ENCODE results near the gene TAC4.

DNA sequence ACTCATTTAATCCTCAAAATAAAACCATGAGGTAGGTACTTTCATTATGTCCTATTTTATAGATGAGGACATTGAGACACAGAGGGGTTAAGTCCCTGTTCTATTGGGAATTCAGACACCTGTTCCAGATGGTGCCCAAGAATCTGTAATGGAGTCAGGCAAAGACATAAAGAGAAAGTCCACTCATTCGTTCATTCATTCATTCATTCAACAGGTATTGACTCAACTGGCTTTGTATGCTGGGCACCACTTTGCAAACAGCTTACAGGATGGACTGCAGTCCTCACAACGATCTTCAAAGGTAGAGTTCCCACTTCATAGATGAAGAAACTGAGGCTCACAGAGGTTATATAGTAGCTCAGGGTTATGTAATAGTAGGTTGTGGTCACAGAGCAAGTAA is 47.9 kb upstream of the TAC4 start:
- TF ChIP-seq HCFC1 (IDR thresholded peaks at IDR 0.05; ENCODE audit: low read depth, low read length) (no peak), FOXJ3 (CRISPR knock-in tag; IDR thresholded peaks at IDR 0.05) (no peak), EP300 (IDR thresholded peaks at IDR 0.05; ENCODE audit: low read length) (no peak), RBM17 (IDR thresholded peaks at IDR 0.05; ENCODE audit: borderline replicate concordance, low read depth, low read length) (no peak), KLF16 (IDR thresholded peaks at IDR 0.05) (no peak), NR2C2 (CRISPR knock-in tag; IDR thresholded peaks at IDR 0.05) (no peak), NR2C2 (tag; IDR thresholded peaks at IDR 0.05) (no peak), FOXP1 (CRISPR knock-in tag; IDR thresholded peaks at IDR 0.05) (no peak), NR4A1 (CRISPR knock-in tag; IDR thresholded peaks at IDR 0.05) (no peak), NR4A1 (tag; IDR thresholded peaks at IDR 0.05) (no peak), MYC (IDR thresholded peaks at IDR 0.05; ENCODE audit: low read depth, low read length) (no peak), MYC (CRISPR knock-in tag; IDR thresholded peaks at IDR 0.05; ENCODE audit: borderline replicate concordance, low read depth) (no peak), ZFP36 (IDR thresholded peaks at IDR 0.05; ENCODE audit: low read depth, low read length, partially characterized antibody) (no peak)
- TF ChIP-seq, protein P1, sequence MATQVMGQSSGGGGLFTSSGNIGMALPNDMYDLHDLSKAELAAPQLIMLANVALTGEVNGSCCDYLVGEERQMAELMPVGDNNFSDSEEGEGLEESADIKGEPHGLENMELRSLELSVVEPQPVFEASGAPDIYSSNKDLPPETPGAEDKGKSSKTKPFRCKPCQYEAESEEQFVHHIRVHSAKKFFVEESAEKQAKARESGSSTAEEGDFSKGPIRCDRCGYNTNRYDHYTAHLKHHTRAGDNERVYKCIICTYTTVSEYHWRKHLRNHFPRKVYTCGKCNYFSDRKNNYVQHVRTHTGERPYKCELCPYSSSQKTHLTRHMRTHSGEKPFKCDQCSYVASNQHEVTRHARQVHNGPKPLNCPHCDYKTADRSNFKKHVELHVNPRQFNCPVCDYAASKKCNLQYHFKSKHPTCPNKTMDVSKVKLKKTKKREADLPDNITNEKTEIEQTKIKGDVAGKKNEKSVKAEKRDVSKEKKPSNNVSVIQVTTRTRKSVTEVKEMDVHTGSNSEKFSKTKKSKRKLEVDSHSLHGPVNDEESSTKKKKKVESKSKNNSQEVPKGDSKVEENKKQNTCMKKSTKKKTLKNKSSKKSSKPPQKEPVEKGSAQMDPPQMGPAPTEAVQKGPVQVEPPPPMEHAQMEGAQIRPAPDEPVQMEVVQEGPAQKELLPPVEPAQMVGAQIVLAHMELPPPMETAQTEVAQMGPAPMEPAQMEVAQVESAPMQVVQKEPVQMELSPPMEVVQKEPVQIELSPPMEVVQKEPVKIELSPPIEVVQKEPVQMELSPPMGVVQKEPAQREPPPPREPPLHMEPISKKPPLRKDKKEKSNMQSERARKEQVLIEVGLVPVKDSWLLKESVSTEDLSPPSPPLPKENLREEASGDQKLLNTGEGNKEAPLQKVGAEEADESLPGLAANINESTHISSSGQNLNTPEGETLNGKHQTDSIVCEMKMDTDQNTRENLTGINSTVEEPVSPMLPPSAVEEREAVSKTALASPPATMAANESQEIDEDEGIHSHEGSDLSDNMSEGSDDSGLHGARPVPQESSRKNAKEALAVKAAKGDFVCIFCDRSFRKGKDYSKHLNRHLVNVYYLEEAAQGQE (IDR thresholded peaks at IDR 0.05; ENCODE audit: borderline replicate concordance): no peak
- TF ChIP-seq, protein P1 (CRISPR knock-in tag; IDR thresholded peaks at IDR 0.05; ENCODE audit: low read depth): no peak
- TF ChIP-seq, protein P2, sequence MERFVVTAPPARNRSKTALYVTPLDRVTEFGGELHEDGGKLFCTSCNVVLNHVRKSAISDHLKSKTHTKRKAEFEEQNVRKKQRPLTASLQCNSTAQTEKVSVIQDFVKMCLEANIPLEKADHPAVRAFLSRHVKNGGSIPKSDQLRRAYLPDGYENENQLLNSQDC (CRISPR knock-in tag; IDR thresholded peaks at IDR 0.05): no peak
- TF ChIP-seq, protein P3, sequence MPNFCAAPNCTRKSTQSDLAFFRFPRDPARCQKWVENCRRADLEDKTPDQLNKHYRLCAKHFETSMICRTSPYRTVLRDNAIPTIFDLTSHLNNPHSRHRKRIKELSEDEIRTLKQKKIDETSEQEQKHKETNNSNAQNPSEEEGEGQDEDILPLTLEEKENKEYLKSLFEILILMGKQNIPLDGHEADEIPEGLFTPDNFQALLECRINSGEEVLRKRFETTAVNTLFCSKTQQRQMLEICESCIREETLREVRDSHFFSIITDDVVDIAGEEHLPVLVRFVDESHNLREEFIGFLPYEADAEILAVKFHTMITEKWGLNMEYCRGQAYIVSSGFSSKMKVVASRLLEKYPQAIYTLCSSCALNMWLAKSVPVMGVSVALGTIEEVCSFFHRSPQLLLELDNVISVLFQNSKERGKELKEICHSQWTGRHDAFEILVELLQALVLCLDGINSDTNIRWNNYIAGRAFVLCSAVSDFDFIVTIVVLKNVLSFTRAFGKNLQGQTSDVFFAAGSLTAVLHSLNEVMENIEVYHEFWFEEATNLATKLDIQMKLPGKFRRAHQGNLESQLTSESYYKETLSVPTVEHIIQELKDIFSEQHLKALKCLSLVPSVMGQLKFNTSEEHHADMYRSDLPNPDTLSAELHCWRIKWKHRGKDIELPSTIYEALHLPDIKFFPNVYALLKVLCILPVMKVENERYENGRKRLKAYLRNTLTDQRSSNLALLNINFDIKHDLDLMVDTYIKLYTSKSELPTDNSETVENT (CRISPR knock-in tag; IDR thresholded peaks at IDR 0.05): no peak
- TF ChIP-seq, protein P4, sequence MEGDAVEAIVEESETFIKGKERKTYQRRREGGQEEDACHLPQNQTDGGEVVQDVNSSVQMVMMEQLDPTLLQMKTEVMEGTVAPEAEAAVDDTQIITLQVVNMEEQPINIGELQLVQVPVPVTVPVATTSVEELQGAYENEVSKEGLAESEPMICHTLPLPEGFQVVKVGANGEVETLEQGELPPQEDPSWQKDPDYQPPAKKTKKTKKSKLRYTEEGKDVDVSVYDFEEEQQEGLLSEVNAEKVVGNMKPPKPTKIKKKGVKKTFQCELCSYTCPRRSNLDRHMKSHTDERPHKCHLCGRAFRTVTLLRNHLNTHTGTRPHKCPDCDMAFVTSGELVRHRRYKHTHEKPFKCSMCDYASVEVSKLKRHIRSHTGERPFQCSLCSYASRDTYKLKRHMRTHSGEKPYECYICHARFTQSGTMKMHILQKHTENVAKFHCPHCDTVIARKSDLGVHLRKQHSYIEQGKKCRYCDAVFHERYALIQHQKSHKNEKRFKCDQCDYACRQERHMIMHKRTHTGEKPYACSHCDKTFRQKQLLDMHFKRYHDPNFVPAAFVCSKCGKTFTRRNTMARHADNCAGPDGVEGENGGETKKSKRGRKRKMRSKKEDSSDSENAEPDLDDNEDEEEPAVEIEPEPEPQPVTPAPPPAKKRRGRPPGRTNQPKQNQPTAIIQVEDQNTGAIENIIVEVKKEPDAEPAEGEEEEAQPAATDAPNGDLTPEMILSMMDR (IDR thresholded peaks at IDR 0.05 in 2 of 3, conservative IDR thresholded peaks at IDR 0.05 in 1 of 3; ENCODE audit: insufficient read depth in 2 of 3, low read depth in 1 of 3, low read length in 3 of 3): no peak

Measured in K562 (cell line).